Neural cell (in vitro differentiated cells): ENCODE measurements around the gene B4GALNT3.

Experiments used
- EP300 ChIP-seq: fragments of 450-650 bp; conservative IDR thresholded peaks from 2 replicates; pipeline ENCODE4 v1.6.1; 2014; ENCODE audit warnings: antibody characterized with exemption, mild to moderate bottlenecking, moderate library complexity; ENCODE audit not compliant: poor library complexity, severe bottlenecking
- EZH2 ChIP-seq: fragments of 200-600, 300-800 bp; shearing (Covaris generic), sonication (generic); IDR thresholded peaks from 2 replicates; pipeline ENCODE4 v1.6.1; 2014; ENCODE audit warnings: antibody characterized with exemption, low read length, borderline replicate concordance, mild to moderate bottlenecking; ENCODE audit not compliant: insufficient read depth, poor library complexity, severe bottlenecking
- POLR2AphosphoS5 ChIP-seq: IDR thresholded peaks from 2 replicates; pipeline ENCODE4 v1.6.1; 2012
- TF ChIP-seq, protein P1 (sequence below): fragments of 450-650 bp; IDR thresholded peaks from 2 replicates; pipeline ENCODE4 v1.5.1; 2014; ENCODE audit warnings: antibody characterized with exemption, mild to moderate bottlenecking, moderate library complexity; ENCODE audit not compliant: poor library complexity, severe bottlenecking
- TF ChIP-seq, protein P2 (sequence below): IDR thresholded peaks from 2 replicates; pipeline ENCODE4 v1.6.1; 2012; ENCODE audit warnings: borderline replicate concordance

DNA sequence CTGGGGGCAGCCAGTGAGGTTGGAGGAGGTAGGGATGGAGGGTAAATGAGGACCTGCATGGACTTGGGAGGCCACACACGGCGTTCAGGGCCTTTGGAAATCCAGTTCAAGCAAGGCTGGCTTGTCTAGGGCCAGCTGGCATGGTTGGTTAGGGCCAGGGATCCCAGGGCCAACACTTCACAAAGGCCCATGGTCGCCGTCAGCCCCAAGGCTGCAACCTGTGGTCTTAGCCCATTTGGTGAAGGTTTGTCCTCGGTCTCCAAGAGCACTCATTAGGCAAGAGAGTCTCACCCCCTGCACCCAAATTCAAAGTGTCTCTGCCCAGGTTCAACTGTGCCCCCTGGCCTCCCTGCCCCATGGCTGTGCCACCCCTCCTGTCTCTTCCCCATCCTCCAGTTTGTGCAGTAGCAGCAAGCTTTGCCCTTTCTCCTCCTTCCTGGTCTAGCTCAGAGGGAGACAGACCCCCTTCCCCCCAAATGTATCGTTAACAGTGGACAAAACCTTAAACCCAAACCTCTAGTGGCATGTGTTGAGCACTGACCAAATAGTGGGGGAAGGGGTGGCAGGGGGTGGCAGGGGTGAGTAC is 109.4 kb downstream of the B4GALNT3 start:
- TF ChIP-seq POLR2AphosphoS5 (no peak), EP300 (no peak), EZH2 (no peak)
- TF ChIP-seq, protein P1, sequence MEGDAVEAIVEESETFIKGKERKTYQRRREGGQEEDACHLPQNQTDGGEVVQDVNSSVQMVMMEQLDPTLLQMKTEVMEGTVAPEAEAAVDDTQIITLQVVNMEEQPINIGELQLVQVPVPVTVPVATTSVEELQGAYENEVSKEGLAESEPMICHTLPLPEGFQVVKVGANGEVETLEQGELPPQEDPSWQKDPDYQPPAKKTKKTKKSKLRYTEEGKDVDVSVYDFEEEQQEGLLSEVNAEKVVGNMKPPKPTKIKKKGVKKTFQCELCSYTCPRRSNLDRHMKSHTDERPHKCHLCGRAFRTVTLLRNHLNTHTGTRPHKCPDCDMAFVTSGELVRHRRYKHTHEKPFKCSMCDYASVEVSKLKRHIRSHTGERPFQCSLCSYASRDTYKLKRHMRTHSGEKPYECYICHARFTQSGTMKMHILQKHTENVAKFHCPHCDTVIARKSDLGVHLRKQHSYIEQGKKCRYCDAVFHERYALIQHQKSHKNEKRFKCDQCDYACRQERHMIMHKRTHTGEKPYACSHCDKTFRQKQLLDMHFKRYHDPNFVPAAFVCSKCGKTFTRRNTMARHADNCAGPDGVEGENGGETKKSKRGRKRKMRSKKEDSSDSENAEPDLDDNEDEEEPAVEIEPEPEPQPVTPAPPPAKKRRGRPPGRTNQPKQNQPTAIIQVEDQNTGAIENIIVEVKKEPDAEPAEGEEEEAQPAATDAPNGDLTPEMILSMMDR, result no peak
- TF ChIP-seq, protein P2, sequence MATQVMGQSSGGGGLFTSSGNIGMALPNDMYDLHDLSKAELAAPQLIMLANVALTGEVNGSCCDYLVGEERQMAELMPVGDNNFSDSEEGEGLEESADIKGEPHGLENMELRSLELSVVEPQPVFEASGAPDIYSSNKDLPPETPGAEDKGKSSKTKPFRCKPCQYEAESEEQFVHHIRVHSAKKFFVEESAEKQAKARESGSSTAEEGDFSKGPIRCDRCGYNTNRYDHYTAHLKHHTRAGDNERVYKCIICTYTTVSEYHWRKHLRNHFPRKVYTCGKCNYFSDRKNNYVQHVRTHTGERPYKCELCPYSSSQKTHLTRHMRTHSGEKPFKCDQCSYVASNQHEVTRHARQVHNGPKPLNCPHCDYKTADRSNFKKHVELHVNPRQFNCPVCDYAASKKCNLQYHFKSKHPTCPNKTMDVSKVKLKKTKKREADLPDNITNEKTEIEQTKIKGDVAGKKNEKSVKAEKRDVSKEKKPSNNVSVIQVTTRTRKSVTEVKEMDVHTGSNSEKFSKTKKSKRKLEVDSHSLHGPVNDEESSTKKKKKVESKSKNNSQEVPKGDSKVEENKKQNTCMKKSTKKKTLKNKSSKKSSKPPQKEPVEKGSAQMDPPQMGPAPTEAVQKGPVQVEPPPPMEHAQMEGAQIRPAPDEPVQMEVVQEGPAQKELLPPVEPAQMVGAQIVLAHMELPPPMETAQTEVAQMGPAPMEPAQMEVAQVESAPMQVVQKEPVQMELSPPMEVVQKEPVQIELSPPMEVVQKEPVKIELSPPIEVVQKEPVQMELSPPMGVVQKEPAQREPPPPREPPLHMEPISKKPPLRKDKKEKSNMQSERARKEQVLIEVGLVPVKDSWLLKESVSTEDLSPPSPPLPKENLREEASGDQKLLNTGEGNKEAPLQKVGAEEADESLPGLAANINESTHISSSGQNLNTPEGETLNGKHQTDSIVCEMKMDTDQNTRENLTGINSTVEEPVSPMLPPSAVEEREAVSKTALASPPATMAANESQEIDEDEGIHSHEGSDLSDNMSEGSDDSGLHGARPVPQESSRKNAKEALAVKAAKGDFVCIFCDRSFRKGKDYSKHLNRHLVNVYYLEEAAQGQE, result no peak
